ENCODE results near the gene PCDHA11.
"Not testable (repeated sequence)": the region's sequence is repeated elsewhere in the genome, so short reads cannot be mapped to it uniquely, and the experiment has no call there.

The PCDHA11 gene

GRCh38 chr5:140849831-140850634 is 18.7 kb upstream of the PCDHA11 start:
- not testable (repeated sequence) for DNase-seq

GRCh38 chr5:140855772-140856674 is 12.7 kb upstream of the PCDHA11 start, which contains the start of gene PCDHA10:
Gene PCDHA10, plus strand, starts transcription at chr5:140855897. Its CDS starts 152 bp downstream, at chr5:140856049.
- peak; percentile 28 for DNase-seq

GRCh38 chr5:140857177-140857986 is 11.4 kb upstream of the PCDHA11 start:
- no peak for DNase-seq

GRCh38 chr5:140857987-140858240 is 10.8 kb upstream of the PCDHA11 start:
- no peak for DNase-seq

- no peak for DNase-seq
Observed at GRCh38 chr5:140862441-140863295, 6.1 kb upstream of the PCDHA11 start.

- DNase-seq, result peak; percentile 19
Observed at GRCh38 chr5:140869555-140869886, 764 bp downstream of the PCDHA11 start.

GRCh38 chr5:140870221-140871201 is 1.8 kb downstream of the PCDHA11 start:
- DNase-seq, result no peak

GRCh38 chr5:140875085-140876065 is 6.6 kb downstream of the PCDHA11 start, which contains the start of gene PCDHA12:
Gene PCDHA12, plus strand, starts transcription at chr5:140875308. Its CDS starts 165 bp downstream, at chr5:140875473.
- DNase-seq, result peak; percentile 53

GRCh38 chr5:140876541-140877261 is 7.9 kb downstream of the PCDHA11 start:
- DNase-seq, result not testable (repeated sequence)

GRCh38 chr5:140877262-140877581 is 8.5 kb downstream of the PCDHA11 start:
- no peak for DNase-seq

- no peak for DNase-seq
Observed at GRCh38 chr5:140881889-140882590, 13.3 kb downstream of the PCDHA11 start, which contains the start of gene PCDHA13. Gene PCDHA13, plus strand, starts transcription at chr5:140882124. Its CDS starts 145 bp downstream, at chr5:140882269.

- DNase-seq, result no peak
Observed at GRCh38 chr5:140882591-140882899, 13.8 kb downstream of the PCDHA11 start.

- no peak for DNase-seq
Observed at GRCh38 chr5:140883373-140883772, 14.6 kb downstream of the PCDHA11 start.

GRCh38 chr5:140883927-140884697 is 15.4 kb downstream of the PCDHA11 start:
- no peak for DNase-seq

GRCh38 chr5:140916325-140916724 is 47.6 kb downstream of the PCDHA11 start:
- DNase-seq, result no peak
